DMS153 (cell line): Measurements from ENCODE around the gene RFC4.
"Not testable (repeated sequence)": the region's sequence is repeated elsewhere in the genome, so short reads cannot be mapped to it uniquely, and the experiment has no call there.

Experiments
- DNase-seq: peaks from one replicate; lab custom pipeline; 2025; lab: John Stamatoyannopoulos, UW

Gene RFC4

DNA sequence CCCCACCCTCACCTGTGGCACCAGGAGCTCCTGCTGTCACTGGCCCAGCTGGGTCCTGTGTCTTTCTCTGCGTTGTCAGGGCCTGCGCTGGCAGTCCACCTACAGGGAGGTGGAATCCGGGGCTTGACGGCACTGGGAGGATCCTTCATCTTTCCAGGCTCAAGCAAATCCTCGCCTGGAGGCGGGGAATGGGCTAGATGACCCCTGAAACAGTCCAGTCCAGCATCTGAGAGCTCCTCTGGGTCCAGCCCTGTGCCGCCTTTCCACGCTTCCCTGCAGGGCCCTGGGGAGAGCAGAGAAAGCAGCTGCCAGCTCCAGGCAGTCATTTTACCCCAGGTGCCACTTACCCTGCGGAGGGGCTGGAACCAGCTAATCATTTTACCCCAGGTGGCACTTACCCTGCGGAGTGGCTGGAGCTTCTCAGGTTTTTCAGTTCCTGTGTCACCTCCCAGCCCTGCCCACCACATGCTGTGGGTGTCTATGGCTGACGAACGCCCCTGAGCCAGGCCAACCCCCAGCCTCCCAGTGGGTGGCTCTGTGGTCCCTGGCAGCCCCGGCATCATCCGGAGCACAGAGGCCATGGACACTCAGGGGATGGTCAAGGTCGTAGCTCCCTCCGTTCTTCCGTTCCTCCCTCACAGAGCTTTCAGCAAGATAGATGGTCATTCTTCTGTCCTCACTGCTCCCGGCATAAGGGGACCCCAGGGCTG is 18.3 kb upstream of the RFC4 start:
- DNase-seq = no peak

DNA sequence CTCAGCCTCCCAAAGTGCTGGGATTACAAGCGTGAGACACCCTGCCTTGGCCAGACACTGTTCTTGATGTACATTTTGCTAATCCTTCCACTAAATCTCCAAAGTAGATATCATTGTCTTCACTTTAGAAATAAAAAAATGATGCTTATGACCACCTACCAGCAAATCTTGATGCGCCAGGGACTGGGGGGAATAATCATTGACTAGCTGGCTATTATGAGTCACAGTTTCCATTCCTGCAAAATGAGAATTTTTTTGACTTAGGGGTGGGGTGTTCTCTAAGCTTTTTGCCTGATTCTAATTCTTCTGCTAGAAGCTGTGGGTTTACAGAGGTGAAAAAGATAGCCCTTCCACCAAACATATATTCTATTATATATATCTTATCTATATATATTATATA is 17.1 kb upstream of the RFC4 start:
- no peak for DNase-seq

DNA sequence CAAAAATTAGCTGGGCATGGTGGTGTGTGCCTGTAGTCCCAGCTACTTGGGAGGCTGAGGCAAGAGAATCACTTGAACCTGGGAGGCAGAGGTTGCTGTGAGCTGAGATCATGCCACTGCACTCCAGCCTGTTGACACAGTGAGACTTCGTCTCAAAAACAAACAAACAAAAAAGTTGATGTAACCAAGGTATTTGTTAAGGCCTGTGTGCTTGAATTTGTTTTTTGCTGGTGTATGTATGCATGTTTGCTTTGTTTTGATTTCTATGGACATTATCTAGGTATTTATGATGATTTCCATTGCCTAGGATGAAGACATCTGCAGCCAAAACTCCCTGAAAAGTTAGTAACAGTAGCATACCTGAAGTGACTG is 16.1 kb upstream of the RFC4 start:
- not testable (repeated sequence) for DNase-seq

DNA sequence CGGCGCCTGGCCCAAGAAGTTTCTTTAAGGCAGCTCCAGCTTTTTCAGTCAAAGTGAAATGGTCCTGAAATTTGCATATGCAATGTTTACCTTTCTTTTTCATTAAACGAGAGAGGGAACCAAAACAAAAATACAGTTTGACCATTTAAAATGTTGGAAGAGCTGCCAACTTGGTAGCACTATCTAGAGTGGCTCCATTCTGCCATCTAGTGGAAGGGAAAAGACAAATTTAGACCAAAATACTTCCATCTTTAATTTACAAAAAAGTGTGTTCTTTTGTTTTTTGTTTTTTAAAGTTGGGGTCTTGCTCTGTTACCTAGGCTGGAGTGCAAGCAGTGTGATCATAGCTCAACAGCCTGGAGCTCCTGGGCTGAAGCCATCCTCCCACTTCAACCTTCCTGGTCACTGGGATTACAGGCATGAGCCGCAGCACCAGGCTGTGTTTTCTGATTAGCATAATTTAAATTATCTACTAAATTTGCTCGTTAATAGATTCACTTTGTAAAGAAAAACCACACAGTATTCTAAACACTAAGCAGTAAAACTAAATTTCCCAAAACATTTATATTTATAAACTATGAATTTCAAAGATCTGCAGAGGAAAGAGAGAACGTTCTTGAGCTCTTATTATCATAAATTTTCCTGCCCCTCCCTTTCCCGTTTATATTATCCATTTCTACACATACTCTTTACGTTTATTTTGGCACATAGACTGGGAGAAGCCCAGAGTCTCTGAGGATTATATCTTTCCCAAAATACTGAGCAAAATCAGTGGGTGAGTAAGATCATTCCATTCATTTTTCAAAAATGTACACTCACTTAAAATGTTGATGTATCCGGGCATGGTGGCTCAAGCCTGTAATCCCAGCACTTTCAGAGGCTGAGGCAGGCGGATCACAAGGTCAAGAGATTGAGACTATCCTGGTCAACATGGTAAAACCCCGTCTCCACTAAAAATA is 15.4 kb upstream of the RFC4 start:
- no peak for DNase-seq

DNA sequence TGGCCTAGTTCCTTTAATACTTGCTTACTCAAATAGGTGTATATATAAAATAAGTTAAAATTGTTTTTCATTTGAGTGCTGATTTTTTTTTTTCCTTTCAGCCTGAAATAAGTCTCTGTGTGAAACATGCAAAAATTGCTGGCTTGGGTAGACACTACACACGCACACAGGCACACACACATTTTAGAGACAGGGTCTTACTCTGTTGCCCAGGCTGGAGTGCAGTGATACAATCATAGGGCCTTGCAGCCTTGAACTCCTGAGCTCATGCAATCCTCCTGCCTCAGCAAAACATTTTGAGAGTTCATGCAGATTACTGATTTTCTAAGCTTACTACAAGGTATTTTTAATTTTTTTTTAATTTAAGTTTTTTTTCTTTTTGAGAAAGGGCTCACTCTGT is 12.7 kb upstream of the RFC4 start:
- DNase-seq = no peak

DNA sequence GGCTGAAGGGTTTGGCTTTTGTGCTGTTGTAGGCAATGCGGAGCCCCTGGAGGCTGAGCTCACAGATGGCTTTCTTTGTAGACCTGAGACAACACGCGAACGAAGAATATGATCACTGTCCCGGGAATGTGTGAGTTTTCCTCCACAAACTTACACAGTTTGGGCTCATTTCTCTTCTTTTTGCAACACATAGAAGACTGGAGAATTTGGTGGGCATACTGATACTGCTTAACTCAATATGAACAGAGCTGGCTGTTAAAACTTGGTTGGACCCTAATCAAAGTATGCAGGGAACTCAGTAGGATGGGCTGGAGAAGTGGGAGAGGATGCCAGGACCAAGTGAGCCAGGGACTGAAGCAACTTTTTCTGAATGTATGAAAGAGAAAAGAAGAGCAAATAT is 12.2 kb upstream of the RFC4 start:
- DNase-seq = no peak

DNA sequence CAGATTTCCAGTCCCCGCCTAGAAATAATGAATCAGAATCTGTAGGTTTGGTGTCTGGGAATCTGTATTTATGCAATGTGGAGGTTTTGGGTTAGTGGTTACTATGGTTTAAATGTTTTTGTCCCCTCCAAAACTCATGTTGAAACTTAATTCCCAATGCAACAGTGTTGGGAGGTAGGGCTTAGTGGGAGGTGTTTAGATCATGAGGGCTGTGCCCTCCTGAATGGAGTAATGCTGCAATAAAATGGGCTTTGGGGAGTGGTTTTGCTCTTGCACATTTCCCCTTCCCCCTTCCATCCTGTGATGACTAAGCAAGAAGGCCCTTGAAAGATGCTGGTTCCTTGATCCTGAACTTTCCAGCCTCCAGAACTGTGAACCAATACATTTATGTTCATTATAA is 9.2 kb upstream of the RFC4 start:
- DNase-seq = no peak

DNA sequence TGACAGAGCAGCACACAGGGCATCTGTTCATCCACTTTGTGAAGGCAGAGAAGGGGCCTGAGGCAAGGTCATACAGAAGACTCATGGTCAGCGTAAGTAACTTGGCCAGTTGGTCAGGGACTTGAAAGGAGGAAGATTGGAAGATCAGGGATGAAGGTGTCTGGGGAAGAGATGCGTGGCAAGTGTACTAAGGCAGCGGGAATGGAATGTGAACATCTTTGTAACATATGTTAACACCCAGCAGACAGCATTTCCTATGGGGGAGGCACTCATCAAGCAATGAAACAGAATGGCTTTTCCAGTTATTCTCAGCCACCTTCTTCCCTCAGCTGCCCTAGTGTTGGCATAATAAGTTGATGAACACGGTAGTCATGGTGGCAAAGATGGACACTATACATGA is 7.8 kb upstream of the RFC4 start:
- no peak for DNase-seq

DNA sequence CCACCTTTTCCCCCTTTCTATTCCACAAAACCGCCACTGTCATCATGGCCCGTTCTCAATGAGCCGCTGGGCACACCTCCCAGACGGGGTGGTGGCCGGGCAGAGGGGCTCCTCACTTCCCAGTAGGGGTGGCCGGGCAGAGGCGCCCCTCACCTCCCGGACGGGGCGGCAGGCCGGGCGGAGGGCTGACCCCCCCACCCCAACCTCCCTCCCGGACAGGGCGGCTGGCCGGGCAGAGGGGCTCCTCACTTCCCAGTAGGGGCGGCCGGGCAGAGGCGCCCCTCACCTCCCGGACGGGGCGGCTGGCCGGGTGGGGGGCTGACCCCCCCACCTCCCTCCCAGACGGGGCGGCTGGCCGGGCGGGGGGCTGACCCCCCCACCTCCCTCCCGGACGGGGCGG is 5.0 kb upstream of the RFC4 start:
- DNase-seq = not testable (repeated sequence)

DNA sequence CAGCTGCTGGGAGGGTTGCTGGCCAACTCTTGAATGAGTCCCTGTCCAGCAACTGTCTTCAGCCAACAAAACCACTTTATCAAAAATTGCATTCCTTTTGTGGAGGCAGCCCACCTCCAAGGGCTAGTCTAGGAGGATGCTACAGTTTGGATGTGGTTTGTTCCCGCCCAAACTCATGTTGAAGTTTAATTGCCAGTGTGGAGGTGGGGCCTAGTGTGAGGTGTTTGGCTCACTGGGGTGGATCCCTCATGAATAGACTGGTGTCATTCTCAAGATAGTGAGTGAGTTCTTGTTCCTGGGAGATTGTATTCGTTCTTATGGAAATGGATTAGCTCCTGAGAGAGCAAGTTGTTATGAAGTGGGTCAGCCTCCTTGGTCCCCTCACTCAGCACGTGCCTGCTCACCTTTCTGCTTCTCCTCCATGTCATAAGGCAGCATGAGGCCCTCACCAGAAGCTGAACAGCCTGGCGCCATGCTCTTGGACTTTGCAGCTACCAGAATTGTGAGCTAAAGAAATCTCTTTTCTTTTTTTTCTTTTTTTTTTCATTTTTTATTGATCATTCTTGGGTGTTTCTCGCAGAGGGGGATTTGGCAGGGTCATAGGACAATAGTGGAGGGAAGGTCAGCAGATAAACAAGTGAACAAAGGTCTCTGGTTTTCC is 4.2 kb upstream of the RFC4 start:
- no peak for DNase-seq

DNA sequence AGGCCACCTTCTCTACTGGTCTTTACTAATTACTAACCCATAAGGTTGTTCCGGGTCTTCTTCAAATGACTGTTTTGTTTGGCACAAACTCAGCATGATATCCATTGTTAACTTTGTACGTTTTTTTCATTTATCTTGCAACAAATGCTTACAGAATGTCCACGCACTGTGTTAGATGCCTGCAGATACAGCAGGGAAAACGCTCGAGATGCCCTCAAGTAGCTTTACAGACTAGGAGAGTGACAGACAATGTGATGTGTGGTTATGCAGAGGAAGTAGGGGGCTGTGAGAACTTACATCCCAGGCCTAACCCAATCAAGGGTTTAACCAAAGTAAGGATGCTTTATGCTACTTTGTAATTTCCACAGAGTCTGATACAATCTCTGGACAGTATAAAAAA is 949 bp upstream of the RFC4 start:
- DNase-seq = no peak

DNA sequence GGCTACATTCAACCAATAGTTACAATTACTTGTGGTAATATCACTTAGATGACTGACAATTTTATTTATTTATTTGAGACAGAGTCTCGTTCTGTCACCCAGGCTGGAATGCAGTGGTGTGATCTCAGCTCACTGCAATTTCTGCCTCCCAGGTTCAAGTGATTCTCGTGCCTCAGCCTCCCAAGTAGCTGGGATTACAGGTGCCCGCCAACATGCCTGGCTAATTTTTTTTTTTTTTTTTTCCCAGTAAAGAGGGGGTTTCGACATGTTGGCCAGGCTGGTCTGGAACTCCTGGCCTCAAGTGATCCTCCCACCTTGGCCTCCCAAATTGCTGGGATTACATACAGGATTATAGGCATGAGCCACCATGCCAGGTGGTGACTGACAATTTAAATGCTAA is 2.8 kb downstream of the RFC4 start:
- not testable (repeated sequence) for DNase-seq

DNA sequence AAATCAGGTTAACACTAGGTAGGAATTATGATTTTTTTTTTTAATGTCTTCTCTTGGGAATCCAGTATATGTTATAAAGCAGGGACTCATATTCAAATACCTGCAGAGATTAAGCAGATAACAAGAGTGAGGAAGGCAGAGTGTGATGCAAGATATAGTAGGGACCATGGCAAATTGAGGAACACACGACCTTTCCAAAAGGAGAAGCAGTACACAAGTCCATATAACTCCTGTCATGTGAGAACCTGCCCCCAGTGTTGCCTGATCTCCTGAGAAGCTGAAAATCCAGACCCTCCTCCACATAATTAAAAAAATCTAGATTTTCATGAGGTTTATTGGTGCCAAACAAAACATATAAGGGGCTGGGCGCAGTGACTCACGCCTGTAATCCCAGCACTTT is 3.6 kb downstream of the RFC4 start:
- DNase-seq = no peak

DNA sequence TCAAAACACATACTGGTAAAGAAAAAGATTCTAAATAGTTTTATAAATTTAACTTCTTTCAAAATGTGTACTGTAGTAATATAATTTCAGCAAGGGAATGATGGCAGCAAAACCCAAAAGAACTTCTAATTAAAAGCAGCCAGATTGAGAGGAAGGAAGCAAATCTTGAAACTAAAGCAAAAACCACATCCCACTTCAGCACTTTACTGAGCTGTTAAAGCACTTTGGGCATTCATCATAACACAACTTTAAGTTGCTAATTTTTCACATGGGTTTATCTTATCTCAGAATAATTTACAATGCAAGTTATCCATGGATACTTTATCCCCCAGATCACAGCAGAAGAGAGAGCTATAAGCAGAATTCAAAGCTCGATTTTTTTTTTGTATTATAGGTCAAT is 6.0 kb downstream of the RFC4 start:
- DNase-seq = no peak

DNA sequence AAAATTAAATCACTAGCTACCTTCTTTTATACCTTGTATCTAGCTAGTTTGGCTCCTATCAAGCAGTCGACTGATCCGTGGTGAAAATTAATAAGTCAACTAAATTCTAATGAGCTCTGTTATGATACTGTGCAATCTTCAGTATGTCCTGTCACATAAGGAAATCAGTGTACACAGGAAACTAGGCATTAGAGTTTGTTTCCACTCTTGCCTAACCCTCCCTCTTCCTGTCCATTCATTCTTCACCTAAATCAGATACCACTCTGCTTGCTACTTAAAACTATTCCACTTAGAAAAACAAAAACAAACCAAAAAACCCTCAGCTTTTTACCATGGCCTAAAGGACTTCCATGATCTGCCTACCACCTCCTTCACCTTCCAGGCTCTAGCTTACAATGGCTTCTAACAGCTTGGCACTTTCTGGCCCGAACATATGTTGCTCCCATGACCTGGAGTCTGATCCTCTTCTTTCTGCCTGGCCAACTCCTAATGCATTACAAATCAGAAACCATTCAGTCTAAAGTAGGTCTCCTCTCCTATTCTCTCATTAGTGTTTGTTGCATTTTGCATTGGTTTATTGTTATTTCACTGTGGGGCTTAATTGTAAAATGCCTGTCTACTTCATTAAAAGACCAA is 7.9 kb downstream of the RFC4 start:
- no peak for DNase-seq

DNA sequence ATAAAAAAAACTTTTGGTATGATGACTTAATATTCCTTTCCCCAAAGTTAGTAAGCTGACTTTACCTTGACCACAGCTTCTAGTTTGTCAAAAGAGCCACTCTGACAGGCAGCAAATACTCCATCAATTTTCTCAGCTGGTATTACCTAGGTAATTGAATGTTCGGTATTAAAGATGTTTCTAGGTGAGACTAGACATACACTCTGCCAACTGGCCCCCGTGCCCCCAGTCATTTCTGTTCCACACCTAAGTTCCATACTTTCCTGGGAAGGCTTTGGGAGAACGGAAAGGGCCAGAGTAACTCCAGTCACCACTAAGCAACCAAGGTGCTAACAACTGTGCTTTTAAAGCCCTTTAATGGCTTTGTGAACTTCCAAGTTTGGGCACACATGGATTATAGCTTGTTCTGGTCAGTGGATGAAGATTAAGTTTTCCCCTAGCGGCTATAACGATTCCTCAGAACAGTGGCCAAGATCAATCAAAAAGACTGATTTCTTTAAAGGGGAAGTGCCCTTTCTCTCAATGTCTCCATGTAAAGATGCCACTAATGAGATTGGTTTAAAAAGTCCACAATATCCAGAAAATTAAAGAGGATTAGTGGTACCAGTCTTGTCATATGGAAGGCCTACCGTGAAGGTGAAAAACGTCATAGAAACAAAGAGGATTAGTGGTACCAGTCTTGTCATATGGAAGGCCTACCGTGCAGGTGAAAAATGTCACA is 15.9 kb downstream of the RFC4 start:
- DNase-seq = no peak

DNA sequence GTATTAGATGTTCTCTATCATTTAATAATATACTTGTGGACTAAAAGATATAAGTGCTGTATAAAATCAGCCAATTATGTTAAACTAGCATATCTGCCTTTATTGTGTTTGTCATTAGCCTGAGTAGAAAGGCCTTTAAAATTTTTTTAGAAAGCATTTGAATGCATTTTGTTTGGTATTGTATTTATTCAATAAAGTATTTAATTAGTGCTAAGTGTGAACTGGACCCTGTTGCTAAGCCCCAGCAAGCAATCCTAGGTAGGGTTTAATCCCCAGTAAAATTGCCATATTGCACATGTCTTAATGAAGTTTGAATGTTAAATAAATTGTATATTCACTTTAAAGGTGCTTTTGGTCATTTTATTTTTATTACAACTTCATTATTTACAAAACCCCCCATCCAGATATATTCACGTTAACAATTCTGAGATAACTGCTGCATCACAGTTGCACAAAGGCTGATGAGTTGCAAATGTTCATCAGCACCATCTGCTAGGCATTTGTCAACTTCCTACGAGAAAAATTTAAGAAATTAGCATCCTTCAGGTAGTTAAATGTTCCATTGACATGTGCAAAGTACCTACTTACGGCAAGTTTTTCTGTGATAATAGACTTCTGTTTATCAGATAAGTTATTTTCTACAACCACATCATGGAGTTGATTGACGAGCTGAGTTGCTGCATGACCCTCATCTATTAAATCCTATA is 16.6 kb downstream of the RFC4 start:
- no peak for DNase-seq

DNA sequence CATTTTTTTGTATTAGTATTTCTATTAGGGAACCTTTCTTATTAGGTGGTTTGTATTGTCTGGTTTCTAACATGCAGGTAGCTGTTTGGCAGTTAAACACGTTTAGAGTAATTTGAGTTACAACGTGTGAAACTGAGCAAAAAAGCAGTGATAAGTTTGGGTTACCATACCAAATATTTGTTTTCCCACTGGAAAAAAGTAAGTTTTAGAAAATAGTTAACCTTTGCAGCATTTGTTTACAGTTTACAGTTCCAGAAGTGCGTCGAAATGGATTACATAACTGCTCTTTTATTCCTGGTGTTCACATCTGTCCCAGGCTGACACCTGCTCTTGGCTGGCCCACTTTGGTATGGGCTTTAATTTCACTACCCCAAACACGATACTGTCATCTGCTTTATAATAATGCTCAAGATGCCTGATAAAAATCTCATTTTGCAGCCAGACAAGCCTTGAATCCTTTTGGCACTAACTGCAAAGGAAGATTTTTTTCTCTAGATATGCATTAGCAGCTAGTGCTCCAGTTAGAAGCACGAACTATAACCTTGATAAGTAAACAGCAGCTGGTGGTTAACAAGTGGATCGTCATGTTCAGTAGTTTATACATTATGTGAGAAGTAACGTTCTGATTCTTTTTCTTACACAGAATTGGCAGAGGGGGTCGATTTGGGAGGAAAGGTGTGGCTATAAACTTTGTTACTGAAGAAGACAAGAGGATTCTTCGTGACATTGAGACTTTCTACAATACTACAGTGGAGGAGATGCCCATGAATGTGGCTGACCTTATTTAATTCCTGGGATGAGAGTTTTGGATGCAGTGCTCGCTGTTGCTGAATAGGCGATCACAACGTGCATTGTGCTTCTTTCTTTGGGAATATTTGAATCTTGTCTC is 17.6 kb downstream of the RFC4 start:
- DNase-seq = no peak

DNA sequence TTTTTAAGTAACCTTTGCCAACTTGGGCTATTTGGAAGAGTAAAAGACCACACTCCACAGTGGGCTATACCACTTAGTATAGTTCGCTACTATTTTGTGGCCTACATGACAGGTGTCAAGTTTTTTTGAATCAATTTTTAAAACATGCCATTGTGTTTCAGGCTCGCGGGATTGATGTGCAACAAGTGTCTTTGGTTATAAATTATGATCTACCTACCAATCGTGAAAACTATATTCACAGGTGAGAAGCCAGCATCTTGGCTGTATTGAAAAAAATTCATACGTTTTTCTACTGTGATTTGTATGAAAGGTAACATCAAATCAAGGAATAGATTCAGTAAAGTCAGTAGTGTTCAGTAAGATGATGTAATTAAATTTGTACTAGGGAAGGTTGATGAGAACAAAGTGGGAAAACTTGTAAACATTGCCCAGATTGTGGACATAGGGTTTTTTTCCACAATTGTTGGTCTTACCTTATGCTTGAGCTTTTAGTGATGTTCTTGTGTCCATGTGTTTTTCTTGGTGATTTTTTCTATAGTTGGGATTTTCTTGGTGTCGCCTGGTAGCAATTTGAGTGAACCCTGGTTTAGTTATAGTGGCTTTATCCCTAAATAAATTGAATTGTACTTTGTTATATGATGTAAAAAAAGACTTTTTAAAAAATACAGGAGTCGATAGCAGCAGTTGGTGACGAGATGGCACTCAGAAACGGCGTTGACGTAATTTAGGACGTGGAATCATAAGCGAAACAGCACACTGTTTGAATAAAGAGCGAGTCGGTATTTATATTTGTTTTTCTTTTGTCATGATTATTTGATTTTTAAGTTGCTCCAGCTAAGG is 18.4 kb downstream of the RFC4 start:
- DNase-seq = no peak
